ENCODE results near the gene B3GNT8.
"Not testable (repeated sequence)": the region's sequence is repeated elsewhere in the genome, so short reads cannot be mapped to it uniquely, and the experiment has no call there.

The B3GNT8 gene

GRCh38 chr19:41436674-41436951 lies 9.4 kb upstream of the B3GNT8 start:
- DNase-seq (ENCODE audit: low read depth in 2 of 2) = no peak

GRCh38 chr19:41435936-41436673 lies 8.9 kb upstream of the B3GNT8 start:
- DNase-seq (ENCODE audit: low read depth in 2 of 2) = no peak

DNA sequence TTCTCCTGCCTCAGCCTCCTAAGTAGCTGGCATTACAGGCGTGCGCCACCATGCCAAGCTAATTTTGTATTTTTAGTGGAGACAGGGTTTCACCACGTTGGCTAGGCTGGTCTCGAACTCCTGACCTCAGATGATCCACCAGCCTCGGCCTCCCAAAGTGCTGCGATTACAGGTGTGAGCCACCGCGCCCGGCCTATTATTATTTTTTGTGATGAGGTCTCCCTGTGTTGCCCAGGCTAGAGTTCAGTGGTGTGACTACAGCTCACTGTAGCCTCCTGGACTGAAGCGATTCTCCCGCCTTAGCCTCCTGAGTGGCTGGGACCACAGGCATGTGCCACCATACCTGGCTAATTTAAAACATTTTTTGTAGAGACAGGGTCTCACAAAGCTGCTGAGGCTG lies 8.2 kb upstream of the B3GNT8 start:
- DNase-seq (ENCODE audit: low read depth in 2 of 2) = not testable (repeated sequence)

- DNase-seq (ENCODE audit: low read depth in 2 of 2) = no peak
Measured at GRCh38 chr19:41434450-41434849, 7.3 kb upstream of the B3GNT8 start.

- no peak for DNase-seq (ENCODE audit: low read depth in 2 of 2)
Measured at GRCh38 chr19:41433171-41433570, 6.0 kb upstream of the B3GNT8 start.

DNA sequence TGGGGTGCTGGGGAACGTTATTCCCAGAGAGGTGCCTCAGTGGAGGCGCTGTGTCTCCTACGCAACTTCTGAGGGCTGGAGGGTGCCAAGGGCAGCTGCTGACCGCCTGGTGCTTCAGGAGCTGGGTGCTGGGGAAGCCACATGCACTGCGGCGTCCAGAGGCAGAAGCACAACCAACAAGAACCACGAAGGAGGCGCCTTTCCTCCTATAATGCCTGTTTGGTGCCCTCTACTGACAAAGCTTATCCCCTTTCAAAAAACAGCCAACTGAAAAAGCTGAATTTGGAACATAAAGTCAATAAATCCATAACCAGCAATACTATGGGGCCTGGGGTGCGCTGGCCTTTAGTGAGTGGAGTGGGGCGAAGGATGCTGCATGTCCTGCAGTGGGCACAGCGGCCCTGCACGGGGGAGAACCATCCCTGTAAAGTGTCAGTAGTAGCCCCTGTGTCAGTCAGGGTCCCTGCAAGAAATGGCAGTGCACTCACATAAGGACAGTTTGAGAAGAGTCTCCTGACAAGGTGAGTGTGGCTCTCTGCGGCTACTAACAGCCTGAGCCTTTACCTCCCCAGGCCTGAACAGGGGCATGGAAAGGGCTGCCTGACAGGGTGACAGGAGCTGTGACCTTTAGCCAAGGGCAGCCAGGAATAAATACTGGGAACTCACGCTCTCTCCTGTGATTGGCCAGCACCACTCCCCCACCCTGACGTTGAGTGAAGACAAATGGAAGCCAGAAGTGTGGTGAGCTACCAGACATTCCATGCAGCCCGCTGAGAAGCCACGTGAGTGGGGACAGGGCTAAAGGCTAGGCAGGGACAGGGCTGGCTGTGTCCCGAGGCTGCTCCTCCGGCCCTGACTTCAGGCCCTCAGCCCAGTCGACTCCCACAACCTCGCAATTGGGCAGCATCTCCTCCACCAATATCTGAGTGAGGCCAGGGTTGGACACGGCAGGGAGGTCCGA lies 4.5 kb upstream of the B3GNT8 start:
- no peak for DNase-seq (ENCODE audit: low read depth in 2 of 2)

DNA sequence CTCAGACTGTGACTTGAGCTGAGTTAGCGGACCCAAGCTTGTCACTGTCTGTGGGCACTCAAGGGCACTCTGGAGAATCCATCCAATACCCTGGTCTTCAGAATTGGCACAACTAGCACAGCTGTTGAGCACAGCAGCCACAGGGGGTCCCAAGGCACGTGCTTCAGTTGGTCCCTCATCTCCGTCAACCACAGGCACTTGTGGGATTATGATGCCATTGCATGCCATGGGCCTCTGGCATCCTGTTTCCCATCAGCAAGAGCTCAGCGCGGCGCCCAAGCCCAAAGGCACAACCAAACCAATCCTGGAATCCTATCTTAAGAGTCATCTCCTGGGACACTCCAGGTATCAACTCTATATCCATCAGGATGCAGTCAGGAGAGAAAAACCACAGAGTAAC lies 3.7 kb upstream of the B3GNT8 start:
- no peak for DNase-seq (ENCODE audit: low read depth in 2 of 2)

DNA sequence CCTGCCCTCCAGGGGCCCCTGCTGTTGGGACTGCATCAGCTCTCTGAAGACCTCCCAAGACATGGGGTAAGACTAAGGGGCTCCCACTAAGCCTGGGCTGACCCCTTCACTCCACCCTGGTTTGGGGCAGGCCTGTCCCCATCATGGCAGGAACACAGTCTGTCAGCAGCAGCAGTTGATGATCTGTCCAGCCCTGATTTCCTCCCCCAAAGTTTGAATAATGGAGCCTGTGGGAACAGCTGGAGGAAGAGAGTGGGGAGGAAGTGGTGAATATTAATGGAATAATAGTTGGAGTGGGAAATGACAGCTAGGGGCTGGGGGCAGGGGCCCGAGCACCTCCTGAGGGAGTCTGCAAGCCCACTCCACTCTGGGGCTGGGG lies 1.3 kb upstream of the B3GNT8 start:
- DNase-seq (ENCODE audit: low read depth in 2 of 2) = no peak

DNA sequence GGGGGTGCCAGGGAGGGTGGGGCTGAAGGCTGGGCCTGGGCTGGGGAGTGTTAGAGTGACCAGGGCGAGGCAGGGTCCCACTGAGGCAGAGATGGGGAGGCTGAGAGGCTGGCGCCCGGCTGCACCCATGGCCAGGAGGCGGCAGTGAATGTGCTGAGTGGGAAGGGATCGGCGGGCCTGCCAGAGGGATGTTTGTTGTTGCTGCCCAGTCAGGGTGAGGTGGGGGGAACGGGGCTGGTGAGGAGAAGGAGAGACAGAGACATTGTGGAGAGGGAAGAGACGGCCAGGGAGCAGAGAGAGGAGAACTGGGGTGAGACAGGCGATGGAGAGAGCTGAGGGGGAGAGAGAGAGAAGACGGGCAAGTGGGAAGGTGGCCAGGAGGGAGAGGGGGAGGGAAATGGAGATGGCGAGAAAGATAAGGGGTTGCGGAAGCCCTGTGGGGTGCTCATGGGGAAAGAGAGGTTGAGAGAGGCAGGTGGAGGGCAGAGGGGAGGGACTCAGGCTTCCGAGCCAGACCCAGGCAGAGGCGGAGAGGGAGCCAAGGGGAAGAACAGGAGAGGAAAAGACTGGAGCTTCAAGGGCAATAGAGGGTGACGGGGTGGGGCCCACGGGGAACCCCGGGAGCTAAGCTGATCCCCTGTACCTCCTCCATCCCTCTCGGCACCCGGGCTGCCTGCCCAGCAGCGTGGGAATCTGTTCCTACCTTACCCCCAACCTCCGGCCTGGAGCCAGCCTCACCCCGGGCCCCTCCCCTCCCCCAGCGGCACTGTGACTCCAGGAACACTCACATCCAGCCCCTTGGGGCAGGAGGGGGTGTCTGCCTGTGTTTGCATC lies 690 bp upstream of the B3GNT8 start:
- DNase-seq (ENCODE audit: low read depth in 2 of 2) = peak in 1 of 2 donors; percentile 20

GRCh38 chr19:41426116-41426841 lies 895 bp downstream of the B3GNT8 start:
- no peak for DNase-seq (ENCODE audit: low read depth in 2 of 2)

GRCh38 chr19:41425174-41426115 lies 1.7 kb downstream of the B3GNT8 start:
- no peak for DNase-seq (ENCODE audit: low read depth in 2 of 2)

GRCh38 chr19:41424335-41425173 lies 2.6 kb downstream of the B3GNT8 start:
- no peak for DNase-seq (ENCODE audit: low read depth in 2 of 2)

DNA sequence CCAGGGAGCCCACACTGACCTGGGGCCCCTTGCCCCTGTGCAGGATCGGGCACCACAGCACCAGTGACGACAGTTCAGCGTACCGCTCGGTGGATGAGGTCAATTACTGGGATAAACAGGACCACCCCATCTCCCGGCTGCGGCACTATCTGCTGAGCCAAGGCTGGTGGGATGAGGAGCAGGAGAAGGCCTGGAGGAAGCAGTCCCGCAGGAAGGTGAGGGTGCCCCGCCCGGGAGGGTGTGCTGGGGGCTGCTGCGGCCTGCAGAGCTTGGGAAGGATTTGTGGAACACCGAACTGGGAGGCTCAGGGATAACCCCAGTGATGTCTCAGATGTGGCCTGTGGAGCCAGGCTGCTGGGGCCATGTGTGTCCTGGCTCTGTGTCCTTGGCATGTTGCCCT lies 4.2 kb downstream of the B3GNT8 start:
- DNase-seq (ENCODE audit: low read depth in 2 of 2) = no peak

DNA sequence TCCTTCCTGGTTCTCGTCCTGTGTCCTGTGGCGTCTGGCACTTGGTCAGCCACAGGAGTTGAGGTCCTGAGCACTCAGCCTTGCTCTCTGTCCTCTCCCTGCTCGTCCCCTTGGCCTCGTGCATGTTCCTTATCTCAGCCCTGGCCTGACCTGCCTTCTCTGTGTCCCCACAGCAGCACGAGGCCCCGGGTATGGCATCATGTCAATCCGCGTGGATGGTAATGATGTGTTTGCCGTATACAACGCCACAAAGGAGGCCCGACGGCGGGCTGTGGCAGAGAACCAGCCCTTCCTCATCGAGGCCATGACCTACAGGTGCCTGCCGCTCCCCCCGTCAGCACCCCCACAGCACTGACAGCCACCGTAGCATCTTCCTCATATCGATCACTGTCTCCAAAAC lies 4.7 kb downstream of the B3GNT8 start:
- DNase-seq (ENCODE audit: low read depth in 2 of 2) = no peak

DNA sequence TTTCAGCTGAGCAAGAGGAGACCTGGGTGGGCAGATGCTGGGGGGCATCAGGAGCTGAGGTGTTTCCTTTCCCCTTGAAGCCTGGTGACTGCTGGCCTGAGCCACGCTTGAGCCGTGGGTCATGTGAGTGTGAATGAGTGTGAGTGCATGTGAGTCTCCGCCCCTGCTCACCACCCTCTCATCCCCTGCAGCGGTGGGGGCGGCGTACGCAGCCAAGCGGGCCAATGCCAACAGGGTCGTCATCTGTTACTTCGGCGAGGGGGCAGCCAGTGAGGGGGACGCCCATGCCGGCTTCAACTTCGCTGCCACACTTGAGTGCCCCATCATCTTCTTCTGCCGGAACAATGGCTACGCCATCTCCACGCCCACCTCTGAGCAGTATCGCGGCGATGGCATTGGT lies 5.2 kb downstream of the B3GNT8 start:
- DNase-seq (ENCODE audit: low read depth in 2 of 2) = no peak

DNA sequence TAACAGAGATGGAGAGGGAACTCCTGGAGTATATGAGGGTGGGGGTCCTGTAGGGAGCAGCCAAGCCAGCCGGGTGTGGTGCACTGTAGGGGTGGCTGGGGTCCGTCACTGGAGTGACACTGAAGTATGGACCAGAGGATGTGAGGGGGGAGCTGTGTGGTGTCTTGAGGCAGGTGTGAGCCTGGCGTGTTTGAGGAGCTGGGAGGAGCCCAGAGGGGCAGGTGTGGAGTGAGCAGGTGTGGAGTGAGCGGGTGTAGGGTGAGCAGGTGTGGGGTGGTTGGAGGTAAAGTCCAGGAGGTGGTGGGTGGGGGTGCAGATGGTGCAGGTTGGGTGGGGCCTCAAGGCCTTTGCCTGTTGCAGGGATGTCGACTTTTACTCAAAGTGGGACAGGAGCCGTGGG lies 5.9 kb downstream of the B3GNT8 start:
- DNase-seq (ENCODE audit: low read depth in 2 of 2) = no peak

- DNase-seq (ENCODE audit: low read depth in 2 of 2) = no peak
Measured at GRCh38 chr19:41420101-41420880, 6.9 kb downstream of the B3GNT8 start.

DNA sequence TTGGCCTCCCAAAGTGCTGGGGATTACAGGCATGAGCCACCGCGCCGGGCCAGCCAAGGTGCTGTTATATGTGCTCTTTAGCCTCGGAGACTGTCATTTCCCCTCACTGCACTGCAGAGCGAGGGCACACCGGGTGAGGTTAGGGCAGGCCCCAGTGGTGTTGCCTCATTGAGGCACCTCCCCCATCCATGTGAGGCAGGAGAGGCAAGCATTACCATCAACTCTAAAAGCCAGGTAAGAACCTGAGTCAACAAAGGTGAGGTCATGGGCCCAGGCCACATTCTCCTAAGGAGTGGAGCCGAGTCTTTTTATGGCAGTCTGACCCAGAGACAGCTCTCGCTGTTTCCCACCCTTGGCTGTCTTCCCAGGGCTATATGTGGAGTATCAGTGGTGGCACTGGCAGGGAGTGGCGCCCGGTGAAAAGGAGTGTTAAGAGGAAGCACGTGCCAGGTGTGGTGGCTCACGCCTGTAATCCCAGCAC lies 10.9 kb downstream of the B3GNT8 start:
- no peak for DNase-seq (ENCODE audit: low read depth in 2 of 2)

DNA sequence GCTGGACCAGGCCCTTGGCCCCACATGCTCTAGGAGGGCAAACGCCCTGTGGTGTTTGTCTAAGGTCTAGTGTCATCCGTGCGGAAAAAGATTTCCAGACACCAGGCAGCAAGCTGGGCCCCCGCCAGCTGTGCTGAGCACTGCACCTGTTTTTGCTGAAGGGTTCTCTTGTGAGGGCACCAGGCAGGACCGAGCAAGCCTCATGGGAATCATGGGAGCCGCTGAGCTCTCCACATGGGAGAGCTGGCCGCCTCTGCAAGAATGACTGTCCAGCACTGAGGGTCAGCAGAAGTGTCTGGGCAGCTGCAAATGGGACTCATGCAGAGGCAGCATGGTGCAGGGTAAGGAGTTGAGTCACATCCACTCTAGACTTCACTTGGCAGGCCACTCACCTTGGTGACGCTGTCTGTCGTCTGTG lies 12.0 kb downstream of the B3GNT8 start:
- DNase-seq (ENCODE audit: low read depth in 2 of 2) = no peak

Data from stimulated activated CD8-positive, alpha-beta memory T cell treated with anti-CD3 and anti-CD28 coated beads, Interleukin-2, amount 100 ng/mL, for 48 hours (primary cell).